Spleen (tissue), 11 donors: ENCODE data around the gene PPHLN1. TPM values are rescaled to one million over a fixed set of nuclear protein-coding genes. Genes with fewer than 3 reads are reported as not detected.
"Not testable (repeated sequence)": the region's sequence is repeated elsewhere in the genome, so short reads cannot be mapped to it uniquely, and the experiment has no call there.

Experiments
- DNase-seq: peaks from one replicate; pipeline ENCODE4 v3.0.0-alpha.2; 2020
- H3K27ac ChIP-seq, 8 donors: fragments of 200-600 bp; sonication (generic) in 7 of 8; 1 replicate in 4 of 8; 2 replicates in 4 of 8; pipeline versions ENCODE4 v1.5.0 to v1.8.0; 2016 to 2021; ENCODE audit warnings: inconsistent platforms in 4 of 8, mild to moderate bottlenecking in 4 of 8, moderate library complexity in 1 of 8
- H3K27me3 ChIP-seq, 7 donors: fragments of 200-600 bp; sonication (generic) in 6 of 7; replicated peaks in 1 of 7; 1 replicate in 4 of 7; 2 replicates in 3 of 7; pipeline versions ENCODE4 v1.5.0 to v1.8.0; 2016 to 2021; ENCODE audit warnings: inconsistent platforms in 3 of 7, mild to moderate bottlenecking in 1 of 7
- H3K36me3 ChIP-seq, 6 donors: fragments of 200-600 bp; sonication (generic) in 5 of 6; 1 replicate in 4 of 6; 2 replicates in 2 of 6; pipeline versions ENCODE4 v1.5.0 to v1.8.0; 2016 to 2021; ENCODE audit warnings: inconsistent platforms in 2 of 6
- H3K4me1 ChIP-seq, 6 donors: fragments of 200-600 bp; sonication (generic) in 5 of 6; 1 replicate in 3 of 6; 2 replicates in 3 of 6; pipeline versions ENCODE4 v1.5.0 to v1.8.0; 2016 to 2021; ENCODE audit warnings: inconsistent platforms in 3 of 6
- H3K4me3 ChIP-seq, 8 donors: fragments of 200-600 bp; sonication (generic) in 7 of 8; 1 replicate in 4 of 8; 2 replicates in 4 of 8; pipeline versions ENCODE4 v1.5.0 to v1.8.0; 2016 to 2021; ENCODE audit warnings: inconsistent platforms in 4 of 8, mild to moderate bottlenecking in 4 of 8, moderate library complexity in 2 of 8
- H3K9me3 ChIP-seq, 8 donors: fragments of 200-600 bp; sonication (generic) in 7 of 8; 1 replicate in 4 of 8; 2 replicates in 4 of 8; pipeline versions ENCODE4 v1.5.0 to v1.8.0; 2016 to 2021; ENCODE audit warnings: inconsistent platforms in 4 of 8
- POLR2A ChIP-seq, 3 donors: fragments of 450-650 bp; IDR thresholded peaks; one replicate each; pipeline ENCODE4 v1.5.1; 2017; ENCODE audit warnings: antibody characterized with exemption in 3 of 3, mild to moderate bottlenecking in 1 of 3
- POLR2AphosphoS5 ChIP-seq, 3 donors: sonication (generic); formaldehyde crosslinking; IDR thresholded peaks; one replicate each; pipeline ENCODE4 v1.5.1; 2017; ENCODE audit warnings: antibody characterized with exemption in 3 of 3
- WGBS, 5 donors: extraction: QIAGEN DNeasy Blood & Tissue Kit in 3 of 5; methylation state at CpG; one replicate each; pipeline versions ENCODE4 v1.1.5 to v1.1.7; 2013 to 2018; 5-methylcytosine and 5-hydroxymethylcytosine counted together
- intact Hi-C: fragments of 100-400 bp; cut with DNase I; formaldehyde crosslinking; loops from one replicate; pipeline ENCODE4 v1.15.0; 2023; ENCODE audit warnings: low total_unique reads
- polyA plus RNA-seq, 3 donors: library from polyadenylated mRNA; stranded (reverse); fragments of 200-250 nt; gene quantifications; one replicate each; pipeline ENCODE4 v1.2.1, GENCODE V29; 2013
- total RNA-seq, 7 donors: library from RNA; depleted of rRNA in 3 of 7; stranded (reverse); fragments of >200 nt in 3 of 7; fragmentation: NEBNext Ultra II Directional in 4 of 7; extraction: Animal tissue kit (Norgen Biotek cat#: 25700) in 4 of 7; gene quantifications; one replicate each; pipeline versions ENCODE4 v1.1.0 to v1.2.1, GENCODE V29; 2016 to 2021
- TF ChIP-seq, protein P1 (sequence below), 11 experiments: fragments of 200-600 bp in 7 of 11; fragments of 450-650 bp in 4 of 11; sonication (generic) in 4 of 11; IDR thresholded peaks in 8 of 11; conservative IDR thresholded peaks in 3 of 11; 1 replicate in 7 of 11; 2 replicates in 4 of 11; pipeline versions ENCODE4 v1.4.0 to v1.8.0; 2016 to 2021; ENCODE audit warnings: antibody characterized with exemption in 11 of 11, inconsistent platforms in 4 of 11, mild to moderate bottlenecking in 1 of 11
- donor health status: healthy with polysubstance abuse.
- donor health status: DM: no; HTN: no; CAD: no; lungs with moderate emphysema.
- donor health status: DM: no; HTN: no; CAD: no.
- donor health status: Bipolar disorder and iron deficiency.
- donor health status: healthy.
- donor health status: DM: no; HTN: no; CAD: no.
- donor health status: DM: yes; HTN: yes; CAD: no.

PPHLN1 gene
- total and polyA plus RNA-seq, 10 donors, result 39.6 to 103 (median 65.2) TPM

GRCh38 chr12:42346403-42347002, 20.5 kb downstream of the PPHLN1 start:
- WGBS, 5 donors, result 94 to 98% (median 97%) methylated on average over 1 of the region's 1 CpG
- H3K4me1 ChIP-seq, result peaks cover 0 to 41% (median 8%) of the 10 kb centered on the region in 6 donors
- intact Hi-C loops, result no loop called here
- no peak overlapping the region for H3K4me3 ChIP-seq
- H3K9me3 ChIP-seq, result no peaks in the 10 kb centered on the region
- H3K36me3 ChIP-seq, result peaks cover 0 to 32% (median 0%) of the 10 kb centered on the region in 6 donors
- no peaks in the 10 kb centered on the region for H3K27me3 ChIP-seq
- DNase-seq, result no peak
- TF ChIP-seq POLR2A (IDR thresholded peaks at IDR 0.05) (no peak), POLR2AphosphoS5 (IDR thresholded peaks at IDR 0.05) (no peak)
- TF ChIP-seq, protein P1, sequence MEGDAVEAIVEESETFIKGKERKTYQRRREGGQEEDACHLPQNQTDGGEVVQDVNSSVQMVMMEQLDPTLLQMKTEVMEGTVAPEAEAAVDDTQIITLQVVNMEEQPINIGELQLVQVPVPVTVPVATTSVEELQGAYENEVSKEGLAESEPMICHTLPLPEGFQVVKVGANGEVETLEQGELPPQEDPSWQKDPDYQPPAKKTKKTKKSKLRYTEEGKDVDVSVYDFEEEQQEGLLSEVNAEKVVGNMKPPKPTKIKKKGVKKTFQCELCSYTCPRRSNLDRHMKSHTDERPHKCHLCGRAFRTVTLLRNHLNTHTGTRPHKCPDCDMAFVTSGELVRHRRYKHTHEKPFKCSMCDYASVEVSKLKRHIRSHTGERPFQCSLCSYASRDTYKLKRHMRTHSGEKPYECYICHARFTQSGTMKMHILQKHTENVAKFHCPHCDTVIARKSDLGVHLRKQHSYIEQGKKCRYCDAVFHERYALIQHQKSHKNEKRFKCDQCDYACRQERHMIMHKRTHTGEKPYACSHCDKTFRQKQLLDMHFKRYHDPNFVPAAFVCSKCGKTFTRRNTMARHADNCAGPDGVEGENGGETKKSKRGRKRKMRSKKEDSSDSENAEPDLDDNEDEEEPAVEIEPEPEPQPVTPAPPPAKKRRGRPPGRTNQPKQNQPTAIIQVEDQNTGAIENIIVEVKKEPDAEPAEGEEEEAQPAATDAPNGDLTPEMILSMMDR (IDR thresholded peaks at IDR 0.05 in 8 of 11, conservative IDR thresholded peaks at IDR 0.05 in 3 of 11), result no peak
- H3K27ac ChIP-seq, result no peak overlapping the region

DNA sequence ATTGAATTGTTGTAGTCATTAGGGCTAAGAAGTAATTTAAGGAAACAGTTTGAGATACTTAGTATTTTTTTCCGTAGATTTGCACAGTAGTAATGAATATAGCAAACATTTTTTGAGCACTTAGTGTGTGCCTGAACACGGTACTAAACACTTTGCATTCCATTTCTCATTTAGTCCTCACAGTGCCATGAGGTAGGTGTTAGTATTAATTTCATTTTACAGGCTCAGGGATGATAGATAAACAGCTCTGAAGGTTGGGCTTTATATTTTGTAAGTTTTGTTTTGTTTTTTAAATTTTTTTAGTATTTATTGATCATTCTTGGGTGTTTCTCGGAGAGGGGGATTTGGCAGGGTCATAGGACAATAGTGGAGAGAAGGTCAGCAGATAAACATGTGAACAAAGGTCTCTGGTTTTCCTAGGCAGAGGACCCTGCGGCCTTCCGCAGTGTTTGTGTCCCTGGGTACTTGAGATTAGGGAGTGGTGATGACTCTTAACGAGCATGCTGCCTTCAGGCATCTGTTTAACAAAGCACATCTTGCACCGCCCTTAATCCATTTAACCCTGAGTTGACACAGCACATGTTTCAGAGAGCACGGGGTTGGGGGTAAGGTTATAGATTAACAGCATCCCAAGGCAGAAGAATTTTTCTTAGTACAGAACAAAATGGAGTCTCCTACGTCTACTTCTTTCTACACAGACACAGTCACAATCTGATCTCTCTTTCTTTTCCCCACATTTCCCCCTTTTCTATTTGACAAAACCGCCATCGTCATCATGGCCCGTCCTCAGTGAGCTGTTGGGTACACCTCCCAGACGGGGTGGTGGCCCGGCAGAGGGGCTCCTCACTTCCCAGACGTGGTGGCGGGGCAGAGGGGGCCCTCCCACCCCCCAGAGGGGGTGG, 23.4 kb downstream of the PPHLN1 start:
- Histone ChIP-seq H3K36me3 (peaks cover 0 to 35% (median 13%) of the 10 kb centered on the region in 6 donors), H3K4me1 (peaks cover 0 to 20% (median 5%) of the 10 kb centered on the region in 6 donors)
- H3K9me3 ChIP-seq, DNase-seq, H3K4me3 ChIP-seq, H3K27me3 ChIP-seq, H3K27ac ChIP-seq, intact Hi-C loops: not testable (repeated sequence)
- 75 to 91% (median 83%) methylated on average over 10 to 12 of the region's 16 CpGs for WGBS, 5 donors

DNA sequence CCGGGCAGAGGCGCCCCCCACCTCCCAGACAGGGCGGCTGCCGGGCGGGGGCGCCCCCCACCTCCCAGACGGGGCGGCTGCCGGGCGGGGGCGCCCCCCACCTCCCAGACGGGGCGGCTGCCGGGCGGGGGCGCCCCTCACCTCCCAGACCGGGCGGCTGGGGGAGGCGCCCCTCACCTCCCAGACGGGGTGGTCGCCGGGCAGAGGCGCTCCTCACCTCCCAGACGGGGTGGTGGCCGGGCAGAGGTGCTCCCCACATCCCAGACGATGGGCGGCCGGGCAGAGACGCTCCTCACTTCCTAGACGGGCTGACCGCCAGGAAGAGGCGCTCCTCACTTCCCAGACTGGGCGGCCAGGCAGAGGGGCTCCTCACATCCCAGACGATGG, 24.0 kb downstream of the PPHLN1 start:
- H3K4me3 ChIP-seq, H3K9me3 ChIP-seq, H3K27me3 ChIP-seq, intact Hi-C loops, H3K27ac ChIP-seq, DNase-seq: not testable (repeated sequence)
- peaks cover 0 to 42% (median 14%) of the 10 kb centered on the region in 6 donors for H3K36me3 ChIP-seq
- peaks cover 0 to 14% (median 5%) of the 10 kb centered on the region in 6 donors for H3K4me1 ChIP-seq
- 93 to 100% (median 98%) methylated on average over 3 to 34 of the region's 34 CpGs for WGBS, 5 donors

GRCh38 chr12:42356344-42356743, 30.4 kb downstream of the PPHLN1 start:
- H3K27me3 ChIP-seq, result no peaks in the 10 kb centered on the region
- H3K27ac ChIP-seq, result no peak overlapping the region

More at GRCh38 chr12:42356344-42356743, 30.4 kb downstream of the PPHLN1 start:
- Histone ChIP-seq H3K9me3 (no peaks in the 10 kb centered on the region), H3K36me3 (peaks cover 0 to 81% (median 30%) of the 10 kb centered on the region in 6 donors), H3K4me3 (no peak overlapping the region), H3K4me1 (peaks cover 0 to 8% (median 0%) of the 10 kb centered on the region in 6 donors)
- no peak for TF ChIP-seq POLR2A (IDR thresholded peaks at IDR 0.05)
- TF ChIP-seq, protein P1 (IDR thresholded peaks at IDR 0.05 in 8 of 11, conservative IDR thresholded peaks at IDR 0.05 in 3 of 11), result no peak
- no peak for TF ChIP-seq POLR2AphosphoS5 (IDR thresholded peaks at IDR 0.05)
- intact Hi-C loops, result no loop called here
- WGBS, 5 donors, result 88 to 95% (median 91%) methylated on average over 2 of the region's 2 CpGs
- no peak for DNase-seq
